HepG2 (cell line): ENCODE measurements around the gene AGPAT2. TPM values are rescaled to one million over a fixed set of nuclear protein-coding genes. Genes with fewer than 3 reads are reported as not detected.
A peak's percentile ranks its signal among the peaks of the same experiment; 100 is the strongest.

Experiments used
- ETV5 ChIP-seq: IDR thresholded peaks from 2 replicates; pipeline ENCODE4 v1.6.1; 2018; ENCODE audit warnings: missing biosample characterization, missing genetic modification reagents, inconsistent platforms, borderline replicate concordance
- FOXO1 ChIP-seq: sonication (generic); formaldehyde crosslinking; IDR thresholded peaks from 2 replicates; pipeline ENCODE4 v1.4.0; 2020; ENCODE audit warnings: missing genetic modification reagents
- HMG20A ChIP-seq: IDR thresholded peaks from 2 replicates; pipeline ENCODE4 v1.6.1; 2016; ENCODE audit warnings: borderline replicate concordance
- KAT2B ChIP-seq: fragments of 150-350 bp; IDR thresholded peaks from 2 replicates; pipeline ENCODE4 v1.6.1; 2014; ENCODE audit warnings: low read depth, low read length, borderline replicate concordance
- MAZ ChIP-seq, 2 experiments: sonication (generic) in 1 of 2; formaldehyde crosslinking in 1 of 2; IDR thresholded peaks; 2 replicates each; pipeline versions ENCODE4 v1.5.0 to v1.6.1; 2012 to 2020; ENCODE audit warnings: low read depth in 2 of 2, mild to moderate bottlenecking in 2 of 2, borderline replicate concordance in 1 of 2, improper control_type of control experiment in 1 of 2, low read length in 1 of 2, missing genetic modification reagents in 1 of 2, moderate library complexity in 1 of 2
- MED13 ChIP-seq: sonication (generic); formaldehyde crosslinking; IDR thresholded peaks from 2 replicates; pipeline ENCODE4 v1.5.0; 2020; ENCODE audit warnings: missing genetic modification reagents
- MTA1 ChIP-seq: sonication (generic); formaldehyde crosslinking; IDR thresholded peaks from 2 replicates; pipeline ENCODE4 v1.4.0; 2020; ENCODE audit warnings: missing genetic modification reagents, mild to moderate bottlenecking, borderline replicate concordance
- PLRG1 ChIP-seq: fragments of 450-650 bp; conservative IDR thresholded peaks from 2 replicates; pipeline ENCODE4 v1.6.1; 2016
- RAD21 ChIP-seq: fragments of 450-650 bp; formaldehyde crosslinking; IDR thresholded peaks from 2 replicates; pipeline ENCODE4 v1.5.0; 2020; ENCODE audit warnings: mild to moderate bottlenecking
- ZFP37 ChIP-seq: sonication (generic); formaldehyde crosslinking; IDR thresholded peaks from 2 replicates; pipeline ENCODE4 v1.4.0; 2020; ENCODE audit warnings: missing genetic modification reagents, borderline replicate concordance
- ZFY ChIP-seq: sonication (generic); formaldehyde crosslinking; IDR thresholded peaks from 2 replicates; pipeline ENCODE4 v1.4.0; 2020; ENCODE audit warnings: missing genetic modification reagents
- ZNF138 ChIP-seq: sonication (generic); formaldehyde crosslinking; IDR thresholded peaks from 2 replicates; pipeline ENCODE4 v1.5.0; 2020; ENCODE audit warnings: mild to moderate bottlenecking, low read depth, missing genetic modification reagents
- ZNF235 ChIP-seq: sonication (generic); formaldehyde crosslinking; IDR thresholded peaks from 2 replicates; pipeline ENCODE4 v1.8.1; 2023; ENCODE audit warnings: mild to moderate bottlenecking, missing genetic modification reagents, borderline replicate concordance
- ZNF430 ChIP-seq: sonication (generic); formaldehyde crosslinking; IDR thresholded peaks from 2 replicates; pipeline ENCODE4 v1.9.0; 2021; ENCODE audit warnings: mild to moderate bottlenecking, missing genetic modification reagents
- ZNF460 ChIP-seq: sonication (generic); formaldehyde crosslinking; IDR thresholded peaks from 2 replicates; pipeline ENCODE4 v1.5.1; 2020; ENCODE audit warnings: missing genetic modification reagents, mild to moderate bottlenecking, borderline replicate concordance
- ZNF678 ChIP-seq: sonication (generic); formaldehyde crosslinking; IDR thresholded peaks from 2 replicates; pipeline ENCODE4 v1.4.0; 2020; ENCODE audit warnings: mild to moderate bottlenecking, missing genetic modification reagents
- ZSCAN25 ChIP-seq: sonication (generic); formaldehyde crosslinking; IDR thresholded peaks from 2 replicates; pipeline ENCODE4 v1.8.0; 2022; ENCODE audit warnings: mild to moderate bottlenecking, missing genetic modification reagents
- polyA plus RNA-seq, 8 experiments: library from polyadenylated mRNA; depleted of rRNA in 3 of 8; stranded (reverse) in 7 of 8; unstranded in 1 of 8; fragments of >200 nt; fragmentation: Illumina TruSeq in 4 of 8; extraction: Trizol in 4 of 8; gene quantifications; 2 replicates each; pipeline versions ENCODE4 v1.2.1 to v1.2.3, GENCODE V29; 2011 to 2016; ENCODE audit warnings: low read depth in 4 of 8, missing spikeins in 1 of 8, mixed read lengths in 1 of 8; ENCODE audit not compliant: insufficient read depth in 1 of 8
- total RNA-seq, 5 experiments: library from RNA; depleted of rRNA; stranded (reverse); fragments of >200 nt; fragmentation: Illumina TruSeq; extraction: Trizol; gene quantifications; 2 replicates each; pipeline ENCODE4 v1.2.3, GENCODE V29; 2016; ENCODE audit warnings: low read depth in 1 of 5
- TF ChIP-seq, protein P1 (sequence below): sonication (generic); formaldehyde crosslinking; IDR thresholded peaks from 2 replicates; pipeline ENCODE4 v1.4.0; 2020; ENCODE audit warnings: missing genetic modification reagents
- TF ChIP-seq, protein P2 (sequence below): IDR thresholded peaks from 2 replicates; pipeline ENCODE4 v1.6.1; 2016; ENCODE audit warnings: missing compliant biosample characterization, missing genetic modification reagents, borderline replicate concordance
- TF ChIP-seq, protein P3 (sequence below): sonication (generic); formaldehyde crosslinking; IDR thresholded peaks from 2 replicates; pipeline ENCODE4 v1.5.0; 2020; ENCODE audit warnings: mild to moderate bottlenecking, missing genetic modification reagents
- TF ChIP-seq, protein P4 (sequence below): sonication (generic); formaldehyde crosslinking; IDR thresholded peaks from 2 replicates; pipeline ENCODE4 v1.8.0; 2022; ENCODE audit warnings: mild to moderate bottlenecking, missing genetic modification reagents, moderate library complexity

AGPAT2 gene
- total and polyA plus RNA-seq, 2 of the 13 experiments (the other 11 are each of a cell fraction or from before 2014, with no cell fraction given), result 3.9 to 25.8 TPM

DNA sequence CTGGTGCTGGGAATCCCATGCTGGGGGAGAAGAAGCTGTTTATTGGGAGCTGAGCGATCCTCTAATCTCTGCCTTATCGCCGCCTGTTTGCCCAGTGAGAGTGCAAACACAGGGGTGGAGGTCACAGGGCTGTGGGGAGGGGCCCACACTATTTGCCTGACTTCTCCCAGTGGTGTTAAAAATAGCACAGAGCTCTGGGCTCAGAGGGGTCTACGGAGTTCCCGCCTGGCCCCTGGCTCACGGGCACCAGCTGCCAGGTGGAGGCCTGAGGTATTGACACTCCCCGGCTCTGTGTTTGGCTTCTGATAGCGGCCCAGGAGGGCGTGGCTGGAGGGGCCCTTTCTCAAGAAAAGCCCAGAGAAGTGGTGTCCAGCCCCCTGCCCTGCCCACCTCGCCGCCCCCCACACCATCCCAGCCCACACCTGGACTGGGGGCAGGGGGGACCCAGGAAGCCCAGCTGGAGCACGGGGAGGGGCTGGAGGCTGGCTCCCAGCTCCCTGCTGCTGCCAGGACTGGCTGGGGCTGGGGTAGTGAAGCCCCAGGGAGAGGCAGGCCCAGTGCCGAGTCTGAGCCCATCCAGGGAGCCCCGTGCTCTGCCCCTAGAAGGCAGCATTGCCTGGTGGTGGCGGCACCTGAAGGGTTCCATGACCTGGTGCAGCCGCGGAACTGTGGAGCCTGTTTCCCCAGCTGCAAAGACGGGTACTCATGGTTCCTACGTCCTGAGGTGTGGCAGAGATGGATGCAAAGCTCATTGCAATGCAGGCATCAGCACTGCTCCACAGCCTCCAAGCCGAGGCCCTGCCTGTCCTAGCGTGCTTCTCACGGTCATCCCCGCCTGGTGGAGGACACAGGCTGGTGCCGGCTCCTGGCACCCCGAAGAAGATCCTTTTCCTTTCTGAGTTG, 60.3 kb downstream of the AGPAT2 start (continued):
- TF ChIP-seq ZSCAN25 (peak; percentile 71; the same call in 1 of the 2 replicates), ZNF678 (CRISPR knock-in tag) (no peak), HMG20A (peak; percentile 100), MTA1 (CRISPR knock-in tag) (0 out of 2 replicates have a peak, but pooled peaks have one; percentile 21), KAT2B (no peak), RAD21 (CRISPR knock-in tag) (0 out of 2 replicates have a peak, but pooled peaks have one; percentile 10), ZNF138 (CRISPR knock-in tag) (peak; percentile 62; the same call in 1 of the 2 replicates), MAZ (IDR thresholded peaks at IDR 0.05; ENCODE audit: borderline replicate concordance, low read depth, low read length) (0 out of 2 replicates have a peak, but pooled peaks have one; percentile 30), MAZ (CRISPR knock-in tag; IDR thresholded peaks at IDR 0.05; ENCODE audit: low read depth) (peak; percentile 81), ZNF235 (CRISPR knock-in tag) (0 out of 2 replicates have a peak, but pooled peaks have one; percentile 51), ZNF460 (CRISPR knock-in tag) (no peak), ZFP37 (CRISPR knock-in tag) (0 out of 2 replicates have a peak, but pooled peaks have one; percentile 50), MED13 (0 out of 2 replicates have a peak, but pooled peaks have one; percentile 63), FOXO1 (CRISPR knock-in tag) (peak; percentile 96), PLRG1 (no peak), ZFY (CRISPR knock-in tag) (peak; percentile 31; the same call in 1 of the 2 replicates), ZNF430 (CRISPR knock-in tag) (0 out of 2 replicates have a peak, but pooled peaks have one; percentile 63), ETV5 (CRISPR knock-in tag) (peak; percentile 69; the same call in 1 of the 2 replicates)
- TF ChIP-seq, protein P1, sequence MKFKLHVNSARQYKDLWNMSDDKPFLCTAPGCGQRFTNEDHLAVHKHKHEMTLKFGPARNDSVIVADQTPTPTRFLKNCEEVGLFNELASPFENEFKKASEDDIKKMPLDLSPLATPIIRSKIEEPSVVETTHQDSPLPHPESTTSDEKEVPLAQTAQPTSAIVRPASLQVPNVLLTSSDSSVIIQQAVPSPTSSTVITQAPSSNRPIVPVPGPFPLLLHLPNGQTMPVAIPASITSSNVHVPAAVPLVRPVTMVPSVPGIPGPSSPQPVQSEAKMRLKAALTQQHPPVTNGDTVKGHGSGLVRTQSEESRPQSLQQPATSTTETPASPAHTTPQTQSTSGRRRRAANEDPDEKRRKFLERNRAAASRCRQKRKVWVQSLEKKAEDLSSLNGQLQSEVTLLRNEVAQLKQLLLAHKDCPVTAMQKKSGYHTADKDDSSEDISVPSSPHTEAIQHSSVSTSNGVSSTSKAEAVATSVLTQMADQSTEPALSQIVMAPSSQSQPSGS (CRISPR knock-in tag), result peak; percentile 80
- TF ChIP-seq, protein P2, sequence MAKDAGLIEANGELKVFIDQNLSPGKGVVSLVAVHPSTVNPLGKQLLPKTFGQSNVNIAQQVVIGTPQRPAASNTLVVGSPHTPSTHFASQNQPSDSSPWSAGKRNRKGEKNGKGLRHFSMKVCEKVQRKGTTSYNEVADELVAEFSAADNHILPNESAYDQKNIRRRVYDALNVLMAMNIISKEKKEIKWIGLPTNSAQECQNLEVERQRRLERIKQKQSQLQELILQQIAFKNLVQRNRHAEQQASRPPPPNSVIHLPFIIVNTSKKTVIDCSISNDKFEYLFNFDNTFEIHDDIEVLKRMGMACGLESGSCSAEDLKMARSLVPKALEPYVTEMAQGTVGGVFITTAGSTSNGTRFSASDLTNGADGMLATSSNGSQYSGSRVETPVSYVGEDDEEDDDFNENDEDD (CRISPR knock-in tag), result peak; percentile 24; the same call in 1 of the 2 replicates
- TF ChIP-seq, protein P3, sequence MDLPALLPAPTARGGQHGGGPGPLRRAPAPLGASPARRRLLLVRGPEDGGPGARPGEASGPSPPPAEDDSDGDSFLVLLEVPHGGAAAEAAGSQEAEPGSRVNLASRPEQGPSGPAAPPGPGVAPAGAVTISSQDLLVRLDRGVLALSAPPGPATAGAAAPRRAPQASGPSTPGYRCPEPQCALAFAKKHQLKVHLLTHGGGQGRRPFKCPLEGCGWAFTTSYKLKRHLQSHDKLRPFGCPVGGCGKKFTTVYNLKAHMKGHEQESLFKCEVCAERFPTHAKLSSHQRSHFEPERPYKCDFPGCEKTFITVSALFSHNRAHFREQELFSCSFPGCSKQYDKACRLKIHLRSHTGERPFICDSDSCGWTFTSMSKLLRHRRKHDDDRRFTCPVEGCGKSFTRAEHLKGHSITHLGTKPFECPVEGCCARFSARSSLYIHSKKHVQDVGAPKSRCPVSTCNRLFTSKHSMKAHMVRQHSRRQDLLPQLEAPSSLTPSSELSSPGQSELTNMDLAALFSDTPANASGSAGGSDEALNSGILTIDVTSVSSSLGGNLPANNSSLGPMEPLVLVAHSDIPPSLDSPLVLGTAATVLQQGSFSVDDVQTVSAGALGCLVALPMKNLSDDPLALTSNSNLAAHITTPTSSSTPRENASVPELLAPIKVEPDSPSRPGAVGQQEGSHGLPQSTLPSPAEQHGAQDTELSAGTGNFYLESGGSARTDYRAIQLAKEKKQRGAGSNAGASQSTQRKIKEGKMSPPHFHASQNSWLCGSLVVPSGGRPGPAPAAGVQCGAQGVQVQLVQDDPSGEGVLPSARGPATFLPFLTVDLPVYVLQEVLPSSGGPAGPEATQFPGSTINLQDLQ, result 0 out of 2 replicates have a peak, but pooled peaks have one; percentile 54
- TF ChIP-seq, protein P4, sequence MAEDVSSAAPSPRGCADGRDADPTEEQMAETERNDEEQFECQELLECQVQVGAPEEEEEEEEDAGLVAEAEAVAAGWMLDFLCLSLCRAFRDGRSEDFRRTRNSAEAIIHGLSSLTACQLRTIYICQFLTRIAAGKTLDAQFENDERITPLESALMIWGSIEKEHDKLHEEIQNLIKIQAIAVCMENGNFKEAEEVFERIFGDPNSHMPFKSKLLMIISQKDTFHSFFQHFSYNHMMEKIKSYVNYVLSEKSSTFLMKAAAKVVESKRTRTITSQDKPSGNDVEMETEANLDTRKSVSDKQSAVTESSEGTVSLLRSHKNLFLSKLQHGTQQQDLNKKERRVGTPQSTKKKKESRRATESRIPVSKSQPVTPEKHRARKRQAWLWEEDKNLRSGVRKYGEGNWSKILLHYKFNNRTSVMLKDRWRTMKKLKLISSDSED (CRISPR knock-in tag), result no peak
